Middle frontal gyrus (tissue), 1 donor: ENCODE results near the gene IGSF10.

Experiments
- DNase-seq: peaks from one replicate; pipeline ENCODE4 v3.0.0-alpha.2; 2015; ENCODE audit warnings: low spot score; ENCODE audit errors: extremely low spot score

IGSF10 gene

GRCh38 chr3:151425627-151426340 lies 35.1 kb downstream of the IGSF10 start:
- no peak for DNase-seq

- no peak for DNase-seq
Observed at GRCh38 chr3:151423091-151423490, 37.8 kb downstream of the IGSF10 start.

- no peak for DNase-seq
Observed at GRCh38 chr3:151421938-151422337, 38.9 kb downstream of the IGSF10 start.

DNA sequence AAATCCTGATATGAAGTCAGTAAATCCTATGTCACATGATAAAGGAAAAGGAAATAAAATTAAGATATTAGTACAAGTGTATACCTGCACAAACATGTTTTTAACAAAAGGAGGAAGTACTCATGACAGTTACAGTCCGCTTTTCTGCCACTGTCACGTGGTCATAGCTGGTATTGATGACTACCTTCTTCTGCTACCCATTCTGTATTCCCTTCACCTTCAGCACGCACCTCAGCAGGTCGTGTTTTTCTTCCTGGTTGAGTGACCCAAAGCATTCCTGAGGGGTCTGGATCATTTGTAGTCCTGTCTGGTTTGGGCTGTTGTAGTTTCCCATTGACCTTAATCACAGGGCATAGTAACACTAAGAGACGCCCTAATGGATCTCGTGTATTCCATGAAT lies 41.1 kb downstream of the IGSF10 start:
- DNase-seq, result no peak

DNA sequence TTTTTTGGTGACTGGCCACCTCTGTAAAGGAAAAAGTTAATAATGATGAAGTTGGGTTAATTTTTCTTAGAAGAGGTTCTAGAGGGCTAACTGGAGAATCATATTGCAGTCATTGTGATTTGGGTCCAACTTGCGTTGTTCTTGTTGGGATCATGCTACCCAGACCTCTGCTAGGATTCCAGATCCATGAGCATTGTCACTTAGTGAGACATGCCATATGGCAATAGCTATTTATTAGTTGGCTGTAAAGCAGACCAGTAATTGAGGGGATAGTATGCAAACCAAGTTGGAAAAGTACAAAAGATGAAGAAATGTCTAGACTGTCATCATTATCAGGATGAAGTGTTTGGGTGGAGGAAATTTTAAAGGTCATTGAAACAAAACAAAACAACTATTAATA lies 45.6 kb downstream of the IGSF10 start:
- no peak for DNase-seq

DNA sequence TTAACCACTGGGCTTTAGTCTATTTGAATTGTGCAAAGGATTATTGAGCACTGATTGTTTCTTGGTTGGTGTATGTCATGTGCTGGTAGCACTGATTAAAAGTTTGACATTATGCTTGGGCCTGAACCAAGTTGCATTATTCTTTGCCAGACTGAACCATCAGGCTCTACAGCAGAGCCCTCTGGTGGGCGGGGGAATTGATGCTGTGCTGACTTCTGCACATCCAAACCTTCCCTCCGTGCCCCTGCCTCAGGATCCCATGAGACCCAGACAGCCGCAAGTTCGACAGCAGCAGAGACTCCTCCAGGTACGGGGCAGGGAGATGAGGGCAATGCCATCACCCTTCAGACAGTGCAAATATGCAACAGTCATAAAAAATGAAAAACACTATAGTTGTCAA lies 47.9 kb downstream of the IGSF10 start:
- no peak for DNase-seq
